Activated CD4-positive, alpha-beta T cell treated with anti-CD3 and anti-CD28 coated beads, Interleukin-2, amount 50 U/mL, for 24 hours (primary cell): ENCODE results near the gene GNA14.
"Not testable (repeated sequence)": the region's sequence is repeated elsewhere in the genome, so short reads cannot be mapped to it uniquely, and the experiment has no call there.

Experiments used
- DNase-seq, 2 donors: peaks; one replicate each; pipeline ENCODE4 v3.0.0-alpha.2; 2020; ENCODE audit warnings: low read depth in 1 of 2, low spot score in 1 of 2

Gene GNA14

DNA sequence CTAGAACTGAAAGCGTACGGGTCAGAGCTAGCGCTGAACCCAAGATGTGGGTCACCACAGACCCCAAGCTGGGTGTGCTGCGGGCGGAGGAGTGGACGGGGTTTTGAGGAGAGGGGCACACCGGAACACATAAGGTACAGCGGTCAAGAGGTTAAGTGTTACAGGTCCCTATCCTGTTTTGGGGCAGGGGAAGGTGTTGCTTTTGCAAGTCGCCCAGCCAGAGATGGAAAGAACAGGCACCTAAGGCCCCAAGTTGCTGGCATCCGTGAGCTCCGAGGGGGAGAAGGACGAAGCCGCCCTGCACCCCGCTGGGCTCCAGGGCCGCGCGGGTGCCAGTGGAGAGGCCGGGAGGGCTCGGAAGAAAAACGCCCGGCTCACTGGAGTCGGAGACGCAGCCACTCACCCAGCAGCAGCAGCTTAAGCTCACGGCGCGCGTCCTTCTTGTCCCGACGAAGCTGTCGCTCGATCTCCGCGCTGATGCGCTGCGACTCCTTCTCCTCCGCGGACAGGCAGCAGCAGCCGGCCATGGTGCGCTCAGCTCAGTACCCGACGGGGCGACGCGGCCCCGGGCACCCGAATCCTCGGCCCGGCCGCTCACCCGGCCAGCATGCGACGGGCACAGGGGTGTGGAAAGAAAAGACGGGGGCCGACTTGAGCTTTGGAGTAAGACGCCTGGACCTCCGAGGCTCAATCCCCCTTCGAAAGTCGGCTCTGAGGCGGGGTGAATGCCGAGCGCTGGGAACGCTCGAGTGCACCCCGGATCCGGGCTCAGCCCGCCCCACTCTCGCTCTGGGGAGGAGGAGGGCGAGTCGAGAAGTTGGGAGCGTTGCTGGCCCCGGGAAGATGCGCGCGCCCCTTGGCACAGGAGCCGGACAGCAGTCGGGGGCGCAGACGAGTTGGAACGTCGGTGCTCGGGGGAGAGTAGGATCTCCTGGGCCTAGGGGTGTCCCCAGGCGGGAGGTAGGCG lies 572 bp downstream of the GNA14 start:
- no peak for DNase-seq

DNA sequence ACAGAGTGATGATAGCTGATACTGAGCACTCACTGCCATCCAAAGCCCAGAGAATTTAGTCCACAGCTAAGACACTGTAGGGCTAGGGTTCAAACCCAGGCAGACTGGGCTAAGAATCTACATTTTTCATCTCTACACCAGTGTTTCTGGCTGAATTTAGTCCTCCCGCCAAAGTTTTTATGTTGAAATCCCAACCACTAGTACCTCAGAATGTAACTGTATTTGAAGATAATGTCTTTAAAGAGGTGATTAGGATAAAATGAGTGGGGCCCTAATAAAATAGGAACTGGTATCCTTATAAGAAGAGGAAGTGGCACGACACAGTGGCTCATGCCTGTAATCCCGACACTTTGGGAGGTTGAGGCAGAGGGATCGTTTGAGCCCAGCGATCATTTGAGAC lies 4.3 kb downstream of the GNA14 start:
- DNase-seq, result no peak

DNA sequence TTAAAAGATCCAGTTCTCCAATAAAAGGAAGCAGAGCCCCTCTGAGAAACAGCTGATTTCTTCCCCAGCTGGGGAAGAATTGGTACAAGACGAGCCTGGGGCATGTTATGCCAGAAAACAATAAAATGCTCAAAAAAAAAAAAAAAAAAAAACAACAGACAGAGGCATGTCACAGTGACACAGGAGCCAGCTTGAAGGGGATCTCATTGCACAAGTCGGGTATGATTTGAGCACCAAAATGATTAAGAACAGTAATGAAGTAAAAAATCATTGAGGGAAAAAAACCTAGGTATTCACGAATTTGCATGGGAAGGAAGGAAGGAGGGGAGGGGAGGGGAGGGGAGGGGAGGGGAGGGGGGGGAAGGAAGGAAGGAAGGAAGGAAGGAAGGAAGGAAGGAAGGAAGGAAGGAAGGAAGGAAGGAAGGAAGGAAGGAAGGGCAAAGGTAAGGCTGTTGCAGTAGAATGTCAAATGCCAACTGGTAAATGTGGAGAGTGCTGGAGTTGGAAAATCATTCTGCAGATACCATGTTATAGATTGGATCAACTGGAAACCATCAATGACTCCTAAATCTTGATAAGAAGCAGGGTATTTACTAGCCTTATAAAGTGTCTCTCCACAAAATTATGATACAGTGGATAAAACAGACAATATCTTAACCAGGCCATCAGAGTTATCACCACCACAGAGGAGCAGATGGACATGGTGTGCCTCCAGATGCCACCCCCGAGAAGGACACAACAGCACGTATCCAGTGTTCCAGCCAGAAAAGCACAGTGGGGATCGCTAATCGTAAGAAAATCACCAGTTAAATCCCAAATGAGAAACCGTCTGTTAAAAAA lies 7.2 kb downstream of the GNA14 start:
- DNase-seq, result no peak

DNA sequence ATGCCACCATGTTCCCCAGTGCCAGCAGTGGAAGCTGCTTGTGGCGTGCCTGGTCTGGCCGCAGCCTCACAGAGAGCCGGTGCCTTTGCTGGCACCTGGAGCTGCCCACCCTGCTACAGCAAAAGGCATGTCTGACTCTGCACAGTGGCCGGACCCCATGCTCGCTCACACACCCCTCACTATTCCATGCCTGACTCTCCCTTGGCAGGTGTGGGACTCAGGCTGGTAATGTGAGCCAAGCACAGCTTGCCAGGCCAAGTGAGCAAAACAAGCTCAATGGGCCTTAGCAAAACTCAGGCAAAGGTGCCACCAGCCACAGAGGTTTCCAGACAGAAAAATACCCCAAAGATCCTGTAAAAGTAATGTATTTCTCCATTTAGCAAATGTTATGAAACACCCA lies 15.5 kb downstream of the GNA14 start:
- DNase-seq, result no peak

DNA sequence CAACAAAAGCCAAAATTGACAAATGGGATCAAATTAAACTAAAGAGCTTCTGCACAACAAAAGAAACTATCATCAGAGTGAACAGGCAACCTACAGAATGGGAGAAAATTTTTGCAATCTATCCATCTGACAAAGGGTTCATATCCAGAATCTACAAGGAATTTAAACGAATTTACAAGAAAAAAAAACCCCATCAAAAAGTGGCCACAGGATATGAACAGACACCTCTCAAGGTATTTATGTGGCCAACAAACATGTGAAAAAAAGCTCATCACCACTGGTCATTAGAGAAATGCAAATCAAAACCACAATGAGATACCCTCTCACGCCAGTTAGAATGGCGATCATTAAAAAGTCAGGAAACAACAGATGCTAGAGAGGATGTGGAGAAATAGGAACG lies 19.3 kb downstream of the GNA14 start:
- not testable (repeated sequence) for DNase-seq

DNA sequence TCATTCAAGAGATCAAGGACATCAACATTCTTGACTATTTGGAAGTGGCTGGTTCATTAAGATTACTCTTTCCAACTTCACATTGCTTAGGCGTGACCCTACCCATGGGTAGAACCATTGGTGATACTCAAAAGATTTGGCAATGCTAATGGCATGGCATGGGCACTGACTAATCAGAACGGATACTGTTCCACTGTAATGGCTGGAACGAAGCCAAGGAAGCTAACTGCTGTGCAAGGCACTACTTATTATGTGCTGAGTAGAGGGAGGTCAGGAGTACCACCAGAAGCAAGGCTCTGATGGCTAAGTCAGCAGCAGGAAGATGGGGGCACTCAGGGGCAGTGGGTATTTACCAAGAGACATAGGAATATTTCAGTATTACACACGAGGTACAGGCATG lies 31.9 kb downstream of the GNA14 start:
- no peak for DNase-seq

DNA sequence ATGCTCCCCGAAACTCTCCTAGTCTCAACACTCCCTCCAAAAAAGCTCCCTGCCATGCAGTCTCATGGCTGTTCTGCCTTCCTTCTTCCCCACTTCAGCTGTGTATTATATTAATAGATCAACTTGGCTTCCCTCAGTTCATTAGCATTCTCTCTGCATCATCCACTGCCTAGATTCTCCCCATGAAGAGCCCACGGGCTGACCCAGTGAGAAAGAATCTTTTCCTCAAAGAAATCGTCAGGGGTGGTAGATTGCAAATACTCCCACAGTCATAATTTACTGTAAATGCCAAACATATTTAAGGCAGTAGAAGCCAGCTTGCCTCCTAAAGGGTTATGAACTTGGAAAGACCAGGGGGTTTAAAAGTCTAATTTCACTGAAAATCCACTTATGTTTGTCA lies 33.5 kb downstream of the GNA14 start:
- no peak for DNase-seq

DNA sequence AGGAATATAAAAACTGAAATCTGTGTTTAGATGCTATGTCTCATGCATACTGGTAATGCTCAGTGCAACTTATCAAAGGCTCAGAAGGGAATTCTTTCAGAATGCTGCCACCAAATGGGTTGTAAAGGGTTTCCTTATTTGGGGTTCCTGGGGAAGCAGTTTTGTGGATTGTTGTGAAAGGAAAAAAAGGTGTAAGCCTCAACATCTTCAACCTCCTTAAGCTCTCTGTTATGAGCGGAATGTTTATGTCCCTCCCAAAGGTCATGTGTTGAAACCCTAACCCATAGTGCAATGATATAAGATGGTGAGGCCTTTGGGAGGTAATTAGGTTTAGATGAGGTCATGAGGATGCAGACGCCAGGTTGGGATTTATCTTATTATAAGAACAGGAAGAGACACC lies 41.6 kb downstream of the GNA14 start:
- DNase-seq, result no peak

DNA sequence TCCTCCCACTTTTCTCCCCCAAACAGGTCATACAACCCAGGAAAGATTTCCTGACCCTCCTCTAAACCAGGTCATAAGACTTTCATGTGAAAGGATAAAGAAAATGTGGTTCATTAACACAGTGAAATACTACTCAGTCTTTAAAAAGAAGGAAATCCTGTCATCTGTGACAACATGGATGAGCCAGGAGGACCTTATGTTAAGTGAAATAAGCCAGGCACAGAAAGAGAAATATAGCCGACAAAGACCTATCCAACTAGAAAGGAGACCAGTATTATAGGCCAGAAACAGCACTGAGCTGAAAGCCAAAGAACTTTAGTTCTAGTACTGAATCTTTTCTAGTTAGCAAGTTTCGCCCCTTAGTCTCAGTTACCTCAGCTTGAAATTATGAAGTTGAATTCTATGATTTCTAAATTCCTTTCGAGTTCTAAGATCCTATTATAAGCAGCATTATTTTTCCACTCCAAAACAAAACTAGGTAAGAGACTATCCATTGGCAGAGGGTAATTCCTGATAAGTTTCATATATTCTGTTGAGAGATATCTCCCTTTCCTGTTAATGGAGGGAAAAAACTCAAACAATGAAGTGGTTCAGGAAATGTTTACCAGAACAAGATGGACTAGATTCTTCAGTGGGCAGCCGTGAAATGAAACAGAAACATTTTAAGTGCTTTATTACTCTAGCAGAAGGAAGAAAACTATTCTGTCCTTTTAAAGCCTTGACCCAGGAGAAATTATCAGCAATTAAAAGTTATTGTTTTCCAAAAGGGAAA lies 42.5 kb downstream of the GNA14 start:
- DNase-seq, result no peak

DNA sequence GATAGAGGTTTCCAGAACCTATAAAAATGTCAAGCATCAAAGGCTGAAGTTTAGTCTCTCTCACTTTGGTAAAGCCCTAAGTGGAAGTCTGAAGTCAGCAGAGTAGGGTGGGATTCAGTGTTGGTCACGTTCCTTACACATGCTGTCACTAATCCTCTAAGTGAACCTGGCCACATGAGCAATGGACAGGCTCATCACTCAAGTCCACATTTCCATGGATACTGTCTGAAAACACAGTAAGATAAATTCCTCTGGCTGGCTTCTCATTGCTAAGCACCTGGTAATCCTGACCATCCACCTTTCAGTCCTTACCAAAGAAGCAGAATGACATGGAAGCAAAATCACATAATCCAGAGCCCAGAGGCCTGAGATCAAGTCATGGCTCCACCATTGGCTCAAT lies 43.8 kb downstream of the GNA14 start:
- no peak for DNase-seq

DNA sequence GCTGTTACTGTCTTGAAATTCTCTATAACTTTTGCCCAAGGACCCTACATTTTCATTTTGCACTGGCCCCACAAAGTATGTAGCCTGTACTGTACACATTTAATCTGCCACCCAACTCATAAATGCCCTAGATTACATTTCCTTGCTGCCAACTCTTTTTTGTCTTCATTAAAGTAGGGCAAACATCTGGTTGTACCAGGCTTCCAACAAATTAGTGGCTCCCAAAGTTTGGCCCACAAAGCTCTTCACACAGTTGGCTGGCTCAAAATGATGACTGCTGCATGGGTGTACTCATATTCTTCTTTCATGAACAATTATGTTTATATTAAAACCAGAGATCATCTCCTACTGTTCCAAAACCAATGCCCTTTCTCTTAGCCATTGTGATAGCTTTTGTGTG lies 45.3 kb downstream of the GNA14 start:
- no peak for DNase-seq

DNA sequence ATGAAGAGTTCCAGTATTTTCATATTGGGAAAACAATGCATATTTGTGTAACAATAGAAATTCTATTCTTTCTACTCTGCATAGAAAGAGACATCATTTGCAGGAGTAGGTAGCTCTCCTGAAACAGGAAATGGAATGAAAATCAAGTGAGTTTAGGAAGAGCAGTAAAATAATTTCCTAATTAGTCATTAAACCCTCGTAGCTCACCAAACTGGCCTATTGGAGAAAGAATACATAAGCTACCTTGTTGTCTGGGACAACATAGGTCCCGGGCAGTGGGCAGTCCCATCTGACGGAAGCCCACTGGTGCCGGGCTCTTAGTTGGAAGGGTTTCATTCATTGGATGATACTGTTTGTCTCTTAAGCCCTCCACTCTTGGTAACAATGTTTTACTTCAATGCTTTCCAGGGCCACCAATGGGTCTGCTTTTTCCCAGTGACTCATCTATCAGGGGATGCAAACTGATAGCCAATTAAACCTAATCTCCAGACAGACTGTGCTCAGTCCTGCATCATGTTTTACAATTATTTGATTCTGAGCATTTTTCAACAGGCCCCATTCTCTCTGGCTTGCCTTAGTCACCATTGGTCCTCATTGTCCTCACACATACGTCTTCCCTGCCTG lies 46.5 kb downstream of the GNA14 start:
- DNase-seq, result no peak

DNA sequence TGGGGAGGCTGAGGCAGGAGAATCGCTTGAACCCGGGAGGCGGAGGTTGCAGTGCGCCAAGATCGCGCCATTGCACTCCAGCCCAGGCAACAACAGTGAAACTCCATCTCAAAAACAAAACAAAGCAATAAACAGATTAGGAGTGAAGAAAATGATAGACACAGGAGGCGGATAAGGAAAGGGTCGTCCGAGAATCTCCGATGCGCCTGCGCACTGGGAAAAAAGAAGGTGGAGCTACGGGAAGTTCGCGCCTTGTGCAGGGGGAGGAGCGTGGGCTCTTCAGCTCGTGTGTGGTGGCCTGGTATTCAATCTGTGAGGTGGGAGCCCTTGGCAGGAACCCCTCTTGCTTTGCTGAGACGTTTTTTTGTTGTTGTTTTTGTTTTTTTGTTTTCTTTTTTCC lies 47.3 kb downstream of the GNA14 start:
- DNase-seq, result no peak

DNA sequence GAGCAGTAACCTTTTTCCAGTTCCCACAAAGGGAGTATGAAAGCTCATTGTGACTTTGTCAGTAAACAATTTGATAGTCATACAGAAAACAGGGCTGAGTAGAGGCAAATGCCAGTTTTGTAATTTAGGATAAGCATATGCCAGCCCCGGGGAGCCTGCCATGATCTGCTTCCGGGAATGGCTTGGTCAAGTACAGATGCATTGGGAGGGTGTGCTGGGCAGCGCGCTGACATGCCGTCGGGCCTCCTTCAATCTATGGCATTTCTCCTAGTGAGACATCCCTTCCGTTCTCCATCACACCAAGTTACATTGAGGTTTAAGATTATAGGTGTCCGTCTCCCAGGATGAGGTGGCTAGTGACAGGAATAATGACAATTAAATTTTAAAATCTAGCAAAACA lies 48.6 kb downstream of the GNA14 start:
- DNase-seq, result no peak

DNA sequence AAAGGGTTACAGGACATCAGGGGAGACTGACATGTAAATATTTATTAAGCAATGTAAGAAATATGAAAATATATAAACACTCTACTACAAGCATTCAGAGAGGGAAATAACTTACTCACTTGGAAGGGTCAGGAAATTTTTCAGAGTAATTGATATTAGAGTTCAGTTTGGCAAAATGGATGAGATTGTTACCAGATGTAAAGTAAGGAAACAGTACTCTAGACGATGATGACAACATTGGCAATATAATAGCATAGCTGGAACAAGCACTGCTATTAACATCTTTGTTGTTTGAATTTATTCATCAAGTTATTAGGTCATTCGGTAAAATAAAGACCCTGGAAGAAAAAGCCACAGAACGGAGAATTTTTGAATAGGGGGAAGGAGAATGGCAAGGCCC lies 49.1 kb downstream of the GNA14 start:
- DNase-seq, result no peak

DNA sequence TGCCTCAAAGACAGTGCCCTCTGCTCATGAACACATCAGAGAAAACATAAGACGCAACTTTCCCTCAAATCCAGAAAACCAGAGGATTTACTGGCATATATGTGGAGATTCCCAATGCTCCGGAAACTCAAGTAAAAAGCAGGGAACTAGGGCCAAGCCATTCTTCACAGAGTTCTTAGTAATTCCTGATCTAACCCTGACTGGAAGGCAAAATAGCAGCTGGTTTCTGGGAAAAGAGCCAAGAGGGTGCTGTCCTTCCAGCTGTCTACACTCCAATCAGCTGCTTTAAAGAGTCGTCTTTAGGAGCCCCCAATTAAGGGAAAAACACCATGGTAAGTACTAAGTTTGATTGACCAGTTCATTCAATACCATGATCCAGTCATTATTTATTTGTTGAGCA lies 49.6 kb downstream of the GNA14 start:
- no peak for DNase-seq

DNA sequence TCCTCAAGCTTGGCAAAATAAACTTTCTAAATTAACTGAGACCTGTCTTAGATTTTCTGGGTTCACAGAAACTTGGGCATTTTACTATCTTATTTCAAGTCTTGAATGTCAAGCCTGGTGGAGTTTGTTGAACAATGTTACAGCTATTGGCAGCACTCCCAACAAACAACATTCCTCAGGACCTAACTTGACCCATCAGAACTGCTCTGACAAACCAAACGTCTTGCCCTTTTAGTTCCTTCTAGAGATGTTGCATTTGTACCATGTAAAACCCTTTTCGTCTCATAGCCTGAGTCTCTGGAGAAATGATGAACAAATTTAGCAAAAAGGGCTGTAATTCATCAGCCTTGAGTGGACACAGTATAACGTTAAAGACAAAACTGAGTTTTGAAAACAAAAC lies 51.1 kb downstream of the GNA14 start:
- DNase-seq, result no peak

DNA sequence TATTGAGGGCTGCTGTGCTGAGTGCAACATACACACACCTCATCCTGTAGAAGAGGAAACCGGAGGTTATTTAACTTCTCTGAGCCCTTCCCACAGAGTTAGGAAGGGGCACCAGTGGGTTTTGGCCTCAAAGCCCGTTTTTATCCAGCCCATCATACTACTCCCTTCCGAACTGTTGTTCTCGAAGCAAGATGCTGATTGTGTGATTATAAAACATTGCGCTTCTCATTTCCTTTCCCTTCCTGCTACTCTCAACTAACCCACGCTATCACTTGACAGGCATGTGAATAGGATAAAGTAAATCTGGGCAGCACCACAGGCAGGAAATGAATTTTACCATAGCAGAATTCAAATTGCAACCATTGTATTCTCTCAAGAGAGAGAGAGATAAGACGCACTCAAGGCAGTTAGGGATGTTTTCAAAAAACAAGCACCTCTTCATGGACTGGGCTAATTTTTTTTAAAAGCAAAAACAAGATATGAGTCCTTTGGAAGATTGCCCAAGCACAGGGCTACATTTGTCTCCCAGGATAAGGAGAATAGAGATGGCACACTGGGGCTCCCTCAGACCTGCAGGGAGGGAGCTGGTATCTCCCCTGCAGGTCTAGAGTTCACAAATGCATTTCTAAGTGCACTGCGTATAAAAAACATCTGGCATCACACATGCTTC lies 52.6 kb downstream of the GNA14 start:
- no peak for DNase-seq

DNA sequence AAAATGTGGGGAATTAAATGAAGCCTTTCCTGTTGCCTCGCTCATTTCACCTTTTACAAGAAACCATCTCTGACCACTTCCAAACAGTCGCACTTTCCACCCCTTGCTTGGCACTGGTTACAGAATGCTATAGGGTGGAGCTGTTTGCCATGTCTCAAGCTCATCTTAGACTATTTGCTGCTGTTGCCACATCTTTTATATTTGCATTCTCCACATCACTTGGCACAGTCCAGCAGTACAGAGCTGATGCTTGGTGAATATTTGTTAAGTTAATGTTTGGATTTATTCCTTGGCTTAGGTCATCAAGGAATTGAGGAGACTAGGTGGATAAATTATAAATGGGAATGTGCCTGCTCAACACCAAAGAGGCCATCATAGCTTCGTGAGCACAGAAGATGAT lies 53.2 kb downstream of the GNA14 start:
- no peak for DNase-seq

DNA sequence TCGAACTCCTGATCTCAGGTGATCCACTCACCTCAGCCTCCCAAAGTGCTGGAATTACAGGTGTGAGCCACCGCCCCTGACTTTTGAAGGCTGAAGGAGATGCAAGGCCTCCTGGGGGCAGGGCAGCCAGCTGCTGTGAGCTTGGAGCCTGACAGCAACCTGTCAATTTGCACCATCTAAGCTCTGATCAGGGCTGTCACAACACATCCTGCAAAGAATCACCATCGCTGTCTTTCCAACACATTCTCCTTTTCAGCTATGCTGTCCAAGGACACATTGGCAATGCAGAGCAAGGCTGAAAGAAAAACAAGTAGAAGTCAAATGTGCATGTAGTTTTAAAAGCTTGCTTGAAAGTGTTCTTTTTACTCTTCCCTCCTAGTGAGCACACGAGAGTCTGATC lies 54.6 kb downstream of the GNA14 start:
- DNase-seq, result no peak

DNA sequence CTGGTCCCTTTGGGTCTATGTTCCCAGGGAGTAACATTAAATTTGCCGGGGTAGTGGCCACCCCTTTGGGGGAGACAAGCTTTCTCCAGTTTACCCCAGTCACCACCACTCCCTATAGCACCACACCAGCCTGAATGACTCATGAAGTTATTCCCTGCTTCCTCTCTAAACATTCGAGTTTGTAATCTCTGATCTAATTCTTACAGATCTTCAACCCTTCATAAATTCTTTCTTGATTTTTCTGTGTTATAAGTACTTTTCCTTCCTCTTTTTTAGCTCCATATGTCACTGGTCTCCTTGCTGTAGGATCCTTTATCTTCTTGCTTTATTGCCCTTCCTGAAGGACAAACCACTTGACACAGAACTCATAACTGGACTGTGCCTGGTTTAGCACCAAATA lies 55.6 kb downstream of the GNA14 start:
- DNase-seq, result no peak
